GM19035 (cell line): ENCODE data around the gene MT1H.

Experiments used
- ATAC-seq: cut with Tn5 transposase; IDR thresholded peaks from one replicate; pipeline ENCODE4 v1.9.1; 2021; ENCODE audit not compliant: unreplicated experiment

MT1H gene

GRCh38 chr16:56684256-56684925, 14.8 kb downstream of the MT1H start:
- ATAC-seq: no peak

GRCh38 chr16:56684926-56685590, 15.4 kb downstream of the MT1H start:
- no peak for ATAC-seq

- ATAC-seq: no peak
These were observed 17.1 kb downstream of the MT1H start for GRCh38 chr16:56686758-56687157.

GRCh38 chr16:56688762-56689161, 19.1 kb downstream of the MT1H start:
- ATAC-seq: no peak

GRCh38 chr16:56689171-56689570, 19.6 kb downstream of the MT1H start:
- ATAC-seq: no peak

GRCh38 chr16:56690420-56691122, 21.0 kb downstream of the MT1H start:
- ATAC-seq: no peak

- ATAC-seq: no peak
These were observed 22.3 kb downstream of the MT1H start for GRCh38 chr16:56691885-56692284.

- no peak for ATAC-seq
These were observed 25.6 kb downstream of the MT1H start for GRCh38 chr16:56695246-56695645.

- ATAC-seq: no peak
These were observed 28.0 kb downstream of the MT1H start for GRCh38 chr16:56697456-56698155.

GRCh38 chr16:56700195-56700594, 30.6 kb downstream of the MT1H start:
- no peak for ATAC-seq

- no peak for ATAC-seq
These were observed 31.0 kb downstream of the MT1H start for GRCh38 chr16:56700631-56701030.

- no peak for ATAC-seq
These were observed 31.9 kb downstream of the MT1H start for GRCh38 chr16:56701534-56701933.

- no peak for ATAC-seq
These were observed 33.2 kb downstream of the MT1H start for GRCh38 chr16:56702836-56703235.

- ATAC-seq: no peak
These were observed 39.2 kb downstream of the MT1H start for GRCh38 chr16:56708525-56709442.

GRCh38 chr16:56709443-56710040, 39.9 kb downstream of the MT1H start:
- ATAC-seq: no peak

- no peak for ATAC-seq
These were observed 40.6 kb downstream of the MT1H start for GRCh38 chr16:56710181-56710737.

- no peak for ATAC-seq
These were observed 42.2 kb downstream of the MT1H start for GRCh38 chr16:56711862-56712261.

- no peak for ATAC-seq
These were observed 44.2 kb downstream of the MT1H start for GRCh38 chr16:56713794-56714193.

GRCh38 chr16:56715126-56715525, 45.5 kb downstream of the MT1H start:
- ATAC-seq: no peak

- no peak for ATAC-seq
These were observed 47.1 kb downstream of the MT1H start for GRCh38 chr16:56716761-56717160.
